Panc1 (cell line): Measurements from ENCODE around the gene SETD1B. TPM values are rescaled to one million over a fixed set of nuclear protein-coding genes. Genes with fewer than 3 reads are reported as not detected.
A peak's percentile ranks its signal among the peaks of the same experiment; 100 is the strongest.

ENCODE experiments used
- ATAC-seq: fragments of 200-7000 bp; cut with Tn5 transposase; 2 replicates; pipeline ENCODE4 v1.9.1; 2020; ENCODE audit warnings: mild to moderate bottlenecking, moderate library complexity
- BruUV-seq: library from RNA; stranded (reverse); fragments of 400-500 nt; replicated peaks from 2 replicates; lab custom pipeline; 2021; lab: Mats Ljungman, UMichigan
- CTCF ChIA-PET: fragments of 300-600 bp; sonication (Branson Sonifier 250); formaldehyde crosslinking; loops from one replicate; lab custom pipeline; 2022; ENCODE audit warnings: antibody characterized with exemption; lab: Charles Lee
- POLR2A ChIA-PET: fragments of 300-600 bp; sonication (Branson Sonifier 250); formaldehyde crosslinking; loops from one replicate; lab custom pipeline; 2022; ENCODE audit warnings: antibody characterized with exemption; lab: Charles Lee
- DNase-seq: peaks from one replicate; pipeline ENCODE4 v3.0.0-alpha.2; 2010; ENCODE audit warnings: low read depth, low spot score
- H3K27ac ChIP-seq: 2 replicates; pipeline ENCODE4 v1.5.1; 2011; ENCODE audit warnings: mild to moderate bottlenecking, low read length, inconsistent platforms
- H3K27me3 ChIP-seq: fragments of 200-500 bp; sonication (Bioruptor generic); 2 replicates; pipeline ENCODE4 v1.6.0; 2014; ENCODE audit warnings: low read length, inconsistent platforms; ENCODE audit not compliant: control insufficient read depth, insufficient read depth
- H3K36me3 ChIP-seq: fragments of 200-500 bp; sonication (Bioruptor generic); 2 replicates; pipeline ENCODE4 v1.5.1; 2014; ENCODE audit warnings: inconsistent platforms, mild to moderate bottlenecking, low read length, moderate library complexity; ENCODE audit not compliant: control insufficient read depth, insufficient read depth
- H3K4me1 ChIP-seq: 2 replicates; pipeline ENCODE4 v1.5.1; 2011; ENCODE audit warnings: inconsistent platforms, mild to moderate bottlenecking, low read length, moderate library complexity; ENCODE audit not compliant: control insufficient read depth, insufficient read depth
- H3K4me3 ChIP-seq, 2 experiments: 2 replicates each; pipeline ENCODE4 v1.5.1; 2011 to 2012; ENCODE audit warnings: low read depth in 2 of 2, low read length in 2 of 2, mild to moderate bottlenecking in 2 of 2, inconsistent platforms in 1 of 2, moderate library complexity in 1 of 2
- H3K9me3 ChIP-seq: fragments of 200-500 bp; sonication (Bioruptor generic); 2 replicates; pipeline ENCODE4 v1.5.1; 2014; ENCODE audit warnings: low read depth, mild to moderate bottlenecking, inconsistent platforms, low read length, moderate library complexity; ENCODE audit not compliant: control insufficient read depth, insufficient read depth
- POLR2AphosphoS5 ChIP-seq: IDR thresholded peaks from 2 replicates; pipeline ENCODE4 v1.6.1; 2012; ENCODE audit warnings: mild to moderate bottlenecking, low read depth, low read length, moderate library complexity
- REST ChIP-seq, 2 experiments: IDR thresholded peaks; 2 replicates each; pipeline ENCODE4 v1.6.1; 2011 to 2012; ENCODE audit warnings: low read depth in 2 of 2, control low read depth in 1 of 2, low read length in 1 of 2, mild to moderate bottlenecking in 1 of 2, moderate library complexity in 1 of 2; ENCODE audit not compliant: insufficient read depth in 1 of 2
- SIN3A ChIP-seq: IDR thresholded peaks from 2 replicates; pipeline ENCODE4 v1.6.1; 2012; ENCODE audit warnings: low read depth, mild to moderate bottlenecking, low read length, moderate library complexity, borderline replicate concordance; ENCODE audit not compliant: insufficient read depth
- TCF7L2 ChIP-seq: IDR thresholded peaks from 2 replicates; pipeline ENCODE4 v1.6.1; 2011; ENCODE audit warnings: mild to moderate bottlenecking, low read depth, low read length, inconsistent platforms
- in situ Hi-C: cut with HindIII; loops from 2 replicates; pipeline ENCODE4 v1.10.0; 2016; ENCODE audit warnings: low sequenced_read_pairs, low pct_unique_long_range_greater_than_20kb
- intact Hi-C: fragments of 100-400 bp; cut with micrococcal nuclease; formaldehyde crosslinking; loops from one replicate; pipeline ENCODE4 v1.10.0; 2022; ENCODE audit not compliant: unreplicated experiment
- total RNA-seq: library from RNA; stranded (reverse); gene quantifications from one replicate; pipeline ENCODE4 v1.2.1, GENCODE V29; 2021; ENCODE audit not compliant: unreplicated experiment
- TF ChIP-seq, protein P1 (sequence below): fragments of 450-650 bp; IDR thresholded peaks from 2 replicates; pipeline ENCODE4 v1.5.1; 2017; ENCODE audit warnings: mild to moderate bottlenecking

The SETD1B gene
- total RNA-seq, 1 experiment from 2014 or later, result 31.2 TPM

DNA sequence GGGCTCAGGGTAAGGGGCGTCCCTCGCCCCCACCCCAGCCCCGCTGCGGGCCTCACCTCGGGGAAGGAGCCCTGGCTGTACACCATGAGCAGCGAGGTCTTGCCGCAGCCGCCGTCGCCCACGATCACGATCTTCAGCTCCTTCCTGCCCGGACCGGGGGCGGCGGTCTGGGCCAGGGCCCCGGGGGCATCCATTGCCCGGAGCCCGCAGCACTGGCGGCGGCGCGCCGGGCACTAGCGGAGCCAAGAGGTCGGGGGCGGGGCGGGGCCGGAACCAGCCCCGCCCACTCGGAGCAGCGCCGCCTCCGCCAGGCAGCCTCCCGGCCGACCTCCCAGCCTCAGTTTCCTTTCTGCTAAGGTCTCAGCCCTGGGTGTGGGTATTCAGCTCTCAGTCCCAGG, 10.4 kb upstream of the SETD1B start, which contains the start of gene RHOF:
RHOF (minus strand) TSS at position 249 of the 398 bp plus-strand sequence; CDS start at position 194, 55 bp downstream.
- in situ Hi-C loops (no loop called here), intact Hi-C loops (loop anchor here (5.0 kb wide), 1 partner anchor 96 kb away; no protein-coding TSS in a partner anchor)
- peaks cover 63% of the 10 kb centered on the region for H3K4me1 ChIP-seq
- CTCF ChIA-PET, result interaction anchor here (0.7 to 4.3 kb wide), 9 partner anchors 8 to 350 kb away, joined by 3 to 72 read pairs (median 9); partner anchors contain the start of genes CFAP251 and PSMD9
- TF ChIP-seq, protein P1, sequence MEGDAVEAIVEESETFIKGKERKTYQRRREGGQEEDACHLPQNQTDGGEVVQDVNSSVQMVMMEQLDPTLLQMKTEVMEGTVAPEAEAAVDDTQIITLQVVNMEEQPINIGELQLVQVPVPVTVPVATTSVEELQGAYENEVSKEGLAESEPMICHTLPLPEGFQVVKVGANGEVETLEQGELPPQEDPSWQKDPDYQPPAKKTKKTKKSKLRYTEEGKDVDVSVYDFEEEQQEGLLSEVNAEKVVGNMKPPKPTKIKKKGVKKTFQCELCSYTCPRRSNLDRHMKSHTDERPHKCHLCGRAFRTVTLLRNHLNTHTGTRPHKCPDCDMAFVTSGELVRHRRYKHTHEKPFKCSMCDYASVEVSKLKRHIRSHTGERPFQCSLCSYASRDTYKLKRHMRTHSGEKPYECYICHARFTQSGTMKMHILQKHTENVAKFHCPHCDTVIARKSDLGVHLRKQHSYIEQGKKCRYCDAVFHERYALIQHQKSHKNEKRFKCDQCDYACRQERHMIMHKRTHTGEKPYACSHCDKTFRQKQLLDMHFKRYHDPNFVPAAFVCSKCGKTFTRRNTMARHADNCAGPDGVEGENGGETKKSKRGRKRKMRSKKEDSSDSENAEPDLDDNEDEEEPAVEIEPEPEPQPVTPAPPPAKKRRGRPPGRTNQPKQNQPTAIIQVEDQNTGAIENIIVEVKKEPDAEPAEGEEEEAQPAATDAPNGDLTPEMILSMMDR, result no peak
- TF ChIP-seq POLR2AphosphoS5 (no peak), REST (IDR thresholded peaks at IDR 0.05; ENCODE audit: insufficient read depth in 1 of 2, low read depth in 2 of 2, low read length in 1 of 2) (no peak), SIN3A (no peak), TCF7L2 (no peak)
- peak within 1 kb of the TSS; percentile 75 to 77 for H3K4me3 ChIP-seq
- peak; percentile 26 for ATAC-seq
- peak within 1 kb of the TSS; percentile 91 for H3K27ac ChIP-seq
- peaks cover 4% of the 10 kb centered on the region; the same call in 1 of the 2 replicates for H3K36me3 ChIP-seq
- POLR2A ChIA-PET, result interaction anchor here (0.6 to 1.2 kb wide), 2 partner anchors 9 to 18 kb away, joined by 3 to 8 read pairs; no protein-coding TSS in a partner anchor
- no peak for DNase-seq
- H3K9me3 ChIP-seq, result no peaks in the 10 kb centered on the region
- H3K27me3 ChIP-seq, result no peaks in the 10 kb centered on the region
- no TSS peak for BruUV-seq

DNA sequence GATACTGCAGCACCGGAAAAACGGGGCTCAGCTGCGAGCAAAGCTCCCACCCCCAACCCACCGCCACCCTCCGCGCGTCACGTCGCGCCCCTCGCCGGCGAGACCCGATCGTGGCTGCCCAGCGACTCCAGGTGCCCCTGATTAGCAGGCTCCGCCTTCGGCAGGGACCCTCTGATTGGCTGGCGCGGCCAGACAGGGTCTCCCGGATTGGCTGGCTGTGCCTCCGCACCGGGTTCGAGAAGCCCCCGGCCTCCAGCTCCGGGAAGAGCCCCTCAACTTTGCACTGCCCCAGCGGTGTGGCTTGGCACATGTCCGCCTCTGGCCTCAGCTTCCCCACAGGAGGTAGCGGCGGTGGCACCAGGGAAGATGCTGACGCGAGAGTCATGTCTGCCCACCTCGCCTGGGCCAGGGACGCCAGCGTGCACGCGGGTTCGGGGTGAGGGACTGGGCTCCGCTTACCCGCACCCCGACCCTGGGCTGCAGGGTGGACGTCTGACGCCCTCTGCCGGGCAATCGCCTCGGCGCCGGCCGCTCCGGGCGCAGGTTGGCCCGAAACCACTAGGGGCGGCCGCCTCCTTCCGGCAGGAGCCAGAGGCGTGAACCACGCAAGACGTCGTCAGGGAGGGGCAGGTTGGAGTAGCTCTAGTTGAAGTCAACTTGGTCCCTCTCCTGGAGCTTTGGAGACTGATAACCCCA, 9.8 kb upstream of the SETD1B start:
- H3K36me3 ChIP-seq, result peaks cover 4% of the 10 kb centered on the region; the same call in 1 of the 2 replicates
- no TSS peak for BruUV-seq
- TF ChIP-seq, protein P1, result peak; percentile 97
- TF ChIP-seq POLR2AphosphoS5 (peak; percentile 73; the same call in 1 of the 2 replicates), REST (IDR thresholded peaks at IDR 0.05; ENCODE audit: insufficient read depth in 1 of 2, low read depth in 2 of 2, low read length in 1 of 2) (0 out of 4 replicates have a peak, but pooled peaks of 1 of the 2 experiments have one; percentile 31), SIN3A (no peak), TCF7L2 (no peak)
- peaks cover 68% of the 10 kb centered on the region for H3K4me1 ChIP-seq
- ATAC-seq (peak; percentile 66), DNase-seq (no peak)
- in situ Hi-C loops (no loop called here), intact Hi-C loops (loop anchor here (2.0 to 5.0 kb wide), 2 partner anchors 95 to 97 kb away; partner anchors contain the start of gene PSMD9)
- ChIA-PET POLR2A (interaction anchor here (1.2 to 1.5 kb wide), 2 partner anchors 8 to 17 kb away, joined by 3 read pairs; no protein-coding TSS in a partner anchor), CTCF (interaction anchor here (0.5 to 4.3 kb wide), 17 partner anchors 9 to 241 kb away, joined by 3 to 72 read pairs (median 4); partner anchors contain the start of genes CFAP251, PSMD9 and SETD1B)
- peak overlapping the region; percentile 75 to 77 for H3K4me3 ChIP-seq
- H3K27ac ChIP-seq, result peak overlapping the region; percentile 91
- no peaks in the 10 kb centered on the region for H3K27me3 ChIP-seq
- H3K9me3 ChIP-seq, result no peaks in the 10 kb centered on the region
